ENCODE data around the gene WDR70.

The WDR70 gene

DNA sequence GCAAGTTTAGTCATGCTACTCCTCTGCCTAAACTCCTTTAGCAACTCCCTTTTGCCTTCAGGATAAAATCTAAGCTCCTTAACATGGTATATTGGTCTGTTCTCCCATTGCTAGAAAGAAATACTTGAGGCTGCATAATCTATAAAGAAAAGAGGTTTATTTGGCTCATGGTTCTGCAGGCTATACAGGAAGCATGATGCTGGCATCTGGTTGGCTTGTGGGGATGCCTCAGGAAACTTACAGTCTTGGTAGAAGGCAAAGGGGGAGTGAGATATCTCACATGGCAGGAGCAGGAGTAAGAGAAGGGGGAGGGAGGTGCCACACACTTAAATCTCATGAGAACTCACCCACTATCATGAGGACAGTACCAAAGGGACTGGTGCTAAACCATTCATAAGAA is 315.7 kb downstream of the WDR70 start:
- Mint-ChIP-seq H3K4me3 (no peak overlapping the region), H3K36me3 (ENCODE audit: low read depth) (no peaks in the 10 kb centered on the region), H3K27ac (no peak overlapping the region), H3K4me1 (ENCODE audit: low read depth) (no peaks in the 10 kb centered on the region), H3K9me3 (peaks cover 22% of the 10 kb centered on the region), H3K27me3 (ENCODE audit: low read depth) (no peaks in the 10 kb centered on the region)
- DNase-seq (ENCODE audit: low spot score): no peak

DNA sequence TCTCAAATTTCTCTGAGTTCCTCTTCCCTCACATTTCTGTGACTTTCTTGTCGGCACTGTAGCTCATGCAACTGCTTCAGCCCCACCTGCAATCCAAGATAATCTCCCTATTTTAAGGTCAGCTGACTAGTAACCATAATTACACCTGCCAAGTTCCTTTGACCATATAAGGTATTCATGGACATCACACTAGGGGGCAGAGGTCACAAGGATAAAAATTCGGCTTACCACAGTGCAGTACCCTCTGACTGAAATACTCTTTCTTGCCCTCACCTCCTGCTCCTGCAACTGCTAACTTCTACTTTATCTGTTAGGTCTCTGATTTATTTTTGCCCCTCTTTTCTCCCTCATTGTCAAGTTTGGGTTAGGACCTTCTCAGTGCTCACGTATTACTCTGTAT is 316.5 kb downstream of the WDR70 start:
- Mint-ChIP-seq H3K4me1 (ENCODE audit: low read depth) (no peaks in the 10 kb centered on the region), H3K36me3 (ENCODE audit: low read depth) (no peaks in the 10 kb centered on the region), H3K27me3 (ENCODE audit: low read depth) (no peaks in the 10 kb centered on the region), H3K27ac (no peak overlapping the region), H3K9me3 (peaks cover 17% of the 10 kb centered on the region), H3K4me3 (no peak overlapping the region)
- DNase-seq (ENCODE audit: low spot score): no peak

DNA sequence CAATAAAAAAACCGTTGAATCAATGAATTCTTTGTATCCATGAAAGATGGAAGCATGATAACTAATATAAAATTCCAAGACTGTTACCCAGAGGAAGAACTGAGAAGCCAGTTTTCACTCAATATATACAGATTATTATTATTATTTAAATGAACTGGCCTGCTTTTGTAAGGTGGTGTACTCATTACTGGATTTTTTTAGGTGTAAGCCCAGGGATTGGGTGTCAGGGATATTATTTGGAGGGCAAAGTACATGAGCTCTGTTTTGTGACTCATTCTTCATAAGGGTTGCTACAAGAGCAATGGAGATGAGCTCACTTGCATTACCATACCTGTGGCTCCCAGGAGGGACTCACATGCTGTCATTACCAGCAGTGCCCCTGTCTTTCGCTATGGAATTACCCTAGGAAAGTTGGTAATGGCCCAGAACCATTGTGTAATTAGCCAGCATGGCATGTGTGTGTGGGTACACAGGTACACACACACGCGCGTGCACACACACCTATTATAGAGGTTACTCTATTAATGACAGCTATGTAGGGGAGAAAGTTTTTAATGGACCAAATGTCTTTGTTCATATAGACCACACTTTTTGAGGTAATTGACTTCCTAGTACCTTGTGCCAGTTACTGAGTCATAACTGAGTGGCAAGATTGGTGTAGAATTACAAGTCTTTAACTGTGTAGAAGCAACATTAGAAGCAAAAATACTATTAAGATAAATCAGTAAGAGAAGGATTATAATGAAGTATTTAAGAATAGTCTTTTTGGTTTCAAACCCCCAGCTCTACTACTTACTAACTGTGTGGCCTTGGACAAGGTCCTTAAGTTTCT is 317.3 kb downstream of the WDR70 start:
- Mint-ChIP-seq H3K9me3 (peaks cover 12% of the 10 kb centered on the region), H3K4me3 (no peak overlapping the region), H3K36me3 (ENCODE audit: low read depth) (peaks cover 3% of the 10 kb centered on the region), H3K27me3 (ENCODE audit: low read depth) (no peaks in the 10 kb centered on the region), H3K4me1 (ENCODE audit: low read depth) (no peaks in the 10 kb centered on the region), H3K27ac (no peak overlapping the region)
- no peak for DNase-seq (ENCODE audit: low spot score)

DNA sequence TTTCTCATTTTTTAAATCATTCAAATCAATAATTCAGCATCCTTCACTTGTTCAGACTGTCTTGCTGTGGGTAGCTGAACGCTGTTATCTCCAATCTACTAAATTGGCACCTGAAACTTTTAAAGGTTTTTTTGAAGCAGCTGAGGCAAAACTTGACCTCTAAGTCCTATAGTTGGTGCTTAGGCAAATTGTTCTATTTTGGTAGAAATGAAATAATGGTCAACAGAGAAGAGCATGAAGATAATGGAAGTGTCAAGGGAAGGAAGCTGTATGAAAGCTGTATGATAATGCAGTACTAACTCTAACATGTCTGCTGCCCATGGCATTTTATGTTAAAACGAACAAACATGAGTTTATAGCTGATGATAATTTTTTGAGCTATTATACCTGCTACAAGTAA is 322.8 kb downstream of the WDR70 start:
- no peak for DNase-seq (ENCODE audit: low spot score)
- Mint-ChIP-seq H3K27me3 (ENCODE audit: low read depth) (no peaks in the 10 kb centered on the region), H3K27ac (no peak overlapping the region), H3K4me3 (no peak overlapping the region), H3K36me3 (ENCODE audit: low read depth) (peaks cover 4% of the 10 kb centered on the region), H3K9me3 (no peaks in the 10 kb centered on the region), H3K4me1 (ENCODE audit: low read depth) (no peaks in the 10 kb centered on the region)

DNA sequence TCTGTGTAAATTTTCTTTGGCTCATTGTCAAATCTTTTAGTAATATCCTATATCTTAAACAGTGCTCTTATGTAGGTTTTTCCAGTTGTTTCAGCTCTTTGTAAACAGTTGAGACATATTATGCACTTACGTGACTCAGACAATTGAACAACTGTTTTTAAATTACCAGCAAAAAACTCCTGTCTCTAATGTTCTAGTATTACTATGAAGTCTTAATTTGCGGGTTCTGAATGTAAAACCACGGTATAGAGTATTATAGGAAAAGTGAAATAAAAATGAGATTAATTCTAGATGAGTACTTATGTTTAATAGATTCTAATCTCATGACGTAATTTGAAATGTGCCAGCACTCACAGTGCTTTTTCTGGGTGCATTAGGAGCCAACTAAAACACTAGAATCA is 324.7 kb downstream of the WDR70 start:
- Mint-ChIP-seq H3K27me3 (ENCODE audit: low read depth) (no peaks in the 10 kb centered on the region), H3K4me3 (no peak overlapping the region), H3K4me1 (ENCODE audit: low read depth) (no peaks in the 10 kb centered on the region), H3K27ac (no peak overlapping the region), H3K9me3 (no peaks in the 10 kb centered on the region), H3K36me3 (ENCODE audit: low read depth) (peaks cover 4% of the 10 kb centered on the region)
- no peak for DNase-seq (ENCODE audit: low spot score)

DNA sequence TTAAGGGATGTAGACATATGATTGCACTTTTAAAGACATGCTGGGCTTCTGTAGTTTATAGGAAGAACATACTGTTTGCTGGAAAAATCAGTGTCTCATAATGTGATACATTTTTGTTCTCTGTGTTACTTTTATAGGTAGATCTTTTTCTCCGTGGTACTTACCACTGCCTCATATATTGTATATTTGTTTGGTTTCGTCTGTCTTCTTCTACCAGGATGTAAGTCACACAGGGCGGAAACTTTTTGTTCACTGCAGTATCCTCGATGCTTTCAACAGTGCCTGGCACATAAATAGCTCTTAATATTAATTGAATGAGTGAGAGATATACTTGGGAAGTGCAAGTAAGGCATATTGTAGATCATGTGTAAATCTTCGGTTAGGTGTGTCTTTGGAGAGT is 325.3 kb downstream of the WDR70 start:
- Mint-ChIP-seq H3K27ac (no peak overlapping the region), H3K36me3 (ENCODE audit: low read depth) (peaks cover 4% of the 10 kb centered on the region), H3K9me3 (no peaks in the 10 kb centered on the region), H3K4me1 (ENCODE audit: low read depth) (no peaks in the 10 kb centered on the region), H3K27me3 (ENCODE audit: low read depth) (no peaks in the 10 kb centered on the region), H3K4me3 (no peak overlapping the region)
- DNase-seq (ENCODE audit: low spot score): no peak

DNA sequence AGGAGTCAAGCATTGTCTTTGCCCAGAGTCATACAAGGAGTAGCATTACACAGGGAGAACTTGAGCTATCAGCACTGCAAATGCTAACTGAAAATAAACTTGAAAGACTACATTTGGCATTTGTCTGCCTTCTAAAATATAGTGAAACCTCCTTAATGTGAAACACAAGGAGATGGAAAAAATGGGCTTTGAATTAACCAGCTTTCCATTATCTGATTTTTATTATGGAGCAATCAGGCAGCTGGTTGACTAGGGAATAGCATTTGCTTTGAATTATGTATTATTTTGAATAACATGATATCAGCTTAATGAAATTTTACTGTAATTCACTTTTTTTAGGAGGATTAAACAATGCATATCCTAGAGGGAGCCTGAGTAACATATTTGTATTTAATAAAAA is 329.9 kb downstream of the WDR70 start:
- Mint-ChIP-seq H3K4me1 (ENCODE audit: low read depth) (no peaks in the 10 kb centered on the region), H3K36me3 (ENCODE audit: low read depth) (peaks cover 2% of the 10 kb centered on the region), H3K27me3 (ENCODE audit: low read depth) (no peaks in the 10 kb centered on the region), H3K4me3 (no peak overlapping the region), H3K9me3 (no peaks in the 10 kb centered on the region), H3K27ac (no peak overlapping the region)
- DNase-seq (ENCODE audit: low spot score): no peak

DNA sequence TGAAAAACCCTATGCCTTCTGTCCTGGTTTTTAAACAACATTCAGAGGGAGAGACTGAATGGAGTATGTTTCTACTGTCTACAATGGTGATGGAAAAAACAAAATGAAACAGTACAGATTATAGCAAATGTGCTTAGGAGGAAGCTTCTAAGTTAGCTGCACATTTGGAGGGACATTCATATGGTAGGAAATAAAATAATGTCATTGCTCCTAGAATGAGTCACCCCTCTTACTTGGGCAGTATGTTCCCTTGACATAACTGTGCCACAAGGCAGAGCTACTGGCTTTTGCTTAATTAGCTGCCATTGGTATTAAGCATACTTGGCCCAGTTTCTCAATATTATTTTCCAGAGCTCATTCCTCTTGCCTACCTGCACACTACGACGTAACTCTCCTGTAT is 331.8 kb downstream of the WDR70 start:
- Mint-ChIP-seq H3K36me3 (ENCODE audit: low read depth) (peaks cover 2% of the 10 kb centered on the region), H3K27me3 (ENCODE audit: low read depth) (no peaks in the 10 kb centered on the region), H3K4me1 (ENCODE audit: low read depth) (no peaks in the 10 kb centered on the region), H3K9me3 (no peaks in the 10 kb centered on the region), H3K27ac (no peak overlapping the region), H3K4me3 (no peak overlapping the region)
- DNase-seq (ENCODE audit: low spot score): no peak

DNA sequence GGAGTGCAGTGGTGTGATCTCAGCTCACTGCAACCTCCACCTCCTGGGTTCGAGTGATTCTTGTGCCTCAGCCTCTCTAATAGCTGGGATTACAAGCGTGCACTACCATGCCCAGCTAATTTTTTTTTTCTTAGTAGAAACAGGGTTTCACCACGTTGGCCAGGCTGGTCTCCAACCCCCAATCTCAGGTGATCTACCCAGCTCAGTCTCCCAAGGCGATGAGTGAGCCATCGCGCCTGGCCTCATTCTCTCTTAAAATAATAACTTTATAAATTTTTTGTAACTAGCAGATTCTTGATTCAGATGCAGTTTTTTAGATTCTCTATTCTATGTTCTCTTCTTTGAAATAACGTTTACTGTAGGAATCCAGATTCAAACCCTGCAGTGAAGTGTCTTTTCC is 333.6 kb downstream of the WDR70 start:
- H3K4me3 Mint-ChIP-seq: no peak overlapping the region
- no peaks in the 10 kb centered on the region for H3K36me3 Mint-ChIP-seq (ENCODE audit: low read depth)
- no peaks in the 10 kb centered on the region for H3K4me1 Mint-ChIP-seq (ENCODE audit: low read depth)
- no peaks in the 10 kb centered on the region for H3K9me3 Mint-ChIP-seq
- no peak overlapping the region for H3K27ac Mint-ChIP-seq
- DNase-seq (ENCODE audit: low spot score): no peak
- no peaks in the 10 kb centered on the region for H3K27me3 Mint-ChIP-seq (ENCODE audit: low read depth)

DNA sequence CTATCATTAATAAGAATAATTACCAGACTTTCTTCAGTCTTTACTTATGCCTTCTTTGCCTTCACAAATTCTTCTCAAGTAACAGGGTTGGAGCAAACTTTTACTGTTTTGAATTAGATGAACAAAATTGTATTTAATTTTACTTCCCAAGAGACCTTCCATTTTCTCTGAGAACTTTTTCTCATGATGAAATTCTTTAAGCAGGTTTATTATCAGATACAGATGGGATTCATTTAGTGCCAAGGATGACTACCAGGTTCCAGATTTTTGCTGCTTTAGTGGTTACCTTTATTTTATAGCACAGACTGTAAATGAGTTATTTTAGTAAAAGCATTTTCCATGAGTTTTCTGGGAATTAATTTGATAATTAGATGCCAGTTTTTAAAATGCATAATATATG is 335.6 kb downstream of the WDR70 start:
- no peak overlapping the region for H3K27ac Mint-ChIP-seq
- DNase-seq (ENCODE audit: low spot score): no peak
- no peak overlapping the region for H3K4me3 Mint-ChIP-seq
- H3K9me3 Mint-ChIP-seq: no peaks in the 10 kb centered on the region
- no peaks in the 10 kb centered on the region for H3K27me3 Mint-ChIP-seq (ENCODE audit: low read depth)
- peaks cover under 1% of the 10 kb centered on the region for H3K4me1 Mint-ChIP-seq (ENCODE audit: low read depth)
- no peaks in the 10 kb centered on the region for H3K36me3 Mint-ChIP-seq (ENCODE audit: low read depth)

DNA sequence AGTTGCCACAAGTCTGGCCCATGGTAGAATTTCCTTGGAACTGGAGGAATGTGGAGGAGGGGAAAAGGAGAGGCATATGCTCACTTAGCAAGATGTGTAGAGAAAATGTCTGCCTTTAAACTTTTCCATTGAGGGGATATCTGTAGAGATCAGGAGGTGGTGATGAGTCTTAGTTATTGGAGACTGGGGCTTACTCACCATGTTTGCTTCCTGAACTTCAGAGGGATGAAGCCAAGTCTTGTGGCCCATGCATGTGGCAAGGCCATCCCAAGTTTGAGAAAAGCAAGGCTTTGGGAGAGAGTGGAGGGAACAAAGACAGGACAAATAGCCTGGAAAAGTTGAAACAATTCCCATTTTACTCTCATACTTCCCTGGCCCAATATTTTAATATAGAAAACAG is 336.2 kb downstream of the WDR70 start:
- Mint-ChIP-seq H3K4me1 (ENCODE audit: low read depth) (peaks cover 4% of the 10 kb centered on the region), H3K27me3 (ENCODE audit: low read depth) (no peaks in the 10 kb centered on the region), H3K36me3 (ENCODE audit: low read depth) (peaks cover under 1% of the 10 kb centered on the region)

DNA sequence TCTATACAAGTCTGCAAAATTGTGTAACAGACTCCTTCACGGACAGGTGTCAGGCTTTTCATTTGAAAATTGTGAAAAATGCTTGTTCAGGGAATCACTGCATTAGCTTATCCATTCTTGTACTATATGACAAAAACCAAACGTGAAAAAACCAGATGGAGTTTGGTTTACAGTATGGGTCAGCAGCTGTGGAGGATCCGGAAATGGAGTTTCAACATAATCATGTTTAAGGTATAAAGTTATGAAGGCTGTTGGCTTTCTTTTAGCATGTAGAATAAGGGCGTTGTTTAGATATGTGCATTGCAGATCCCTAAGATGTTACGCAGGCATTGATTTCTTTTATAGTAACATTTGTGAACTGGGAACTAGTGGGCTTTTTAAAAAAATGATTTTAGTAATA is 336.9 kb downstream of the WDR70 start:
- Mint-ChIP-seq H3K36me3 (ENCODE audit: low read depth) (peaks cover 3% of the 10 kb centered on the region), H3K27ac (no peak overlapping the region), H3K4me3 (no peak overlapping the region), H3K9me3 (no peaks in the 10 kb centered on the region), H3K4me1 (ENCODE audit: low read depth) (peaks cover 8% of the 10 kb centered on the region), H3K27me3 (ENCODE audit: low read depth) (no peaks in the 10 kb centered on the region)
- DNase-seq (ENCODE audit: low spot score): no peak

More for the DNA sequence above, 336.2 kb downstream of the WDR70 start:
- Mint-ChIP-seq H3K4me3 (no peak overlapping the region), H3K9me3 (no peaks in the 10 kb centered on the region), H3K27ac (no peak overlapping the region)
- DNase-seq (ENCODE audit: low spot score): no peak

DNA sequence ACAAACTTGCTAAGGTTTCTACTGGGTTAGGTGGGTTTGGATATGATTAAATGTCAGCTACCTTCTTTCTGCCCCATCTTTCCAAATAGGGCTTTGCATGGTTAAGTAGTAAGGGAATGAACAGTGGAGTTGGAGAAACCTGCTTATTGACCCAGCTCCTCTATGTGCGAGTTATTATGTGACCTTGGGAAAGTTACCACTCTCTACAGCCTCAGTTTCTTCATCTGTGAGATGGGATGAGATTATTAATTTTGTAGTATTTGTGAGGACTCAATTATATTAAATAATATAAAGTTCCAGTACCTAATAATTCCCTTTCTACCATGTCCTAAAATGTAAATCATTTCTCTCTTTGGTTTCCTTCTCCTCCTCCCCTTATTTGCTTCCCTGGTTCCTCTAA is 337.3 kb downstream of the WDR70 start:
- Mint-ChIP-seq H3K27me3 (ENCODE audit: low read depth) (no peaks in the 10 kb centered on the region), H3K9me3 (no peaks in the 10 kb centered on the region), H3K4me3 (no peak overlapping the region), H3K36me3 (ENCODE audit: low read depth) (peaks cover 3% of the 10 kb centered on the region), H3K27ac (no peak overlapping the region), H3K4me1 (ENCODE audit: low read depth) (peaks cover 12% of the 10 kb centered on the region)
- no peak for DNase-seq (ENCODE audit: low spot score)

DNA sequence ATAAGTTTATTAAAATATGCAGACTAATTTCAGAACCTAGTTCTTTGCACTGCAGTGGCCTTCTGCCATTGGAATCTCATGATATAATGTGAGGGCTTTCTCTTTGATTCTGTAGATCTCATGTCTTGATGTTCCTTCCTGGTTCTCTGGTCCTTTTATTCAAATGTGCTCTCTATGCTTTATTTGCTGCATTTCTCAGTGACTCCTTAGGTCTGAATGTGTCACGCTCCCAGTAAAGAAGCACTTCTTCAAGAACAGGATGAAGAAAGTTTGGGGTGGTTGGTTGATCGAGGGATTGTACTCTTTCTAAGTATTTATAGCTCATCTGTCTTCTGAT is 338.1 kb downstream of the WDR70 start:
- no peak for DNase-seq (ENCODE audit: low spot score)
- H3K27me3 Mint-ChIP-seq (ENCODE audit: low read depth): no peaks in the 10 kb centered on the region
- H3K9me3 Mint-ChIP-seq: no peaks in the 10 kb centered on the region
- peaks cover 16% of the 10 kb centered on the region for H3K4me1 Mint-ChIP-seq (ENCODE audit: low read depth)
- H3K36me3 Mint-ChIP-seq (ENCODE audit: low read depth): peaks cover 3% of the 10 kb centered on the region
- H3K4me3 Mint-ChIP-seq: no peak overlapping the region
- no peak overlapping the region for H3K27ac Mint-ChIP-seq
